NCI-H524 treated with DMSO at 0.1 percent for 48 hours (cell line): ENCODE measurements around the gene RAD50.

Experiments
- DNase-seq: peaks from one replicate; lab custom pipeline; 2025; lab: John Stamatoyannopoulos, UW

RAD50 gene

GRCh38 chr5:132662004-132662401 is 105.2 kb downstream of the RAD50 start:
- no peak for DNase-seq

DNA sequence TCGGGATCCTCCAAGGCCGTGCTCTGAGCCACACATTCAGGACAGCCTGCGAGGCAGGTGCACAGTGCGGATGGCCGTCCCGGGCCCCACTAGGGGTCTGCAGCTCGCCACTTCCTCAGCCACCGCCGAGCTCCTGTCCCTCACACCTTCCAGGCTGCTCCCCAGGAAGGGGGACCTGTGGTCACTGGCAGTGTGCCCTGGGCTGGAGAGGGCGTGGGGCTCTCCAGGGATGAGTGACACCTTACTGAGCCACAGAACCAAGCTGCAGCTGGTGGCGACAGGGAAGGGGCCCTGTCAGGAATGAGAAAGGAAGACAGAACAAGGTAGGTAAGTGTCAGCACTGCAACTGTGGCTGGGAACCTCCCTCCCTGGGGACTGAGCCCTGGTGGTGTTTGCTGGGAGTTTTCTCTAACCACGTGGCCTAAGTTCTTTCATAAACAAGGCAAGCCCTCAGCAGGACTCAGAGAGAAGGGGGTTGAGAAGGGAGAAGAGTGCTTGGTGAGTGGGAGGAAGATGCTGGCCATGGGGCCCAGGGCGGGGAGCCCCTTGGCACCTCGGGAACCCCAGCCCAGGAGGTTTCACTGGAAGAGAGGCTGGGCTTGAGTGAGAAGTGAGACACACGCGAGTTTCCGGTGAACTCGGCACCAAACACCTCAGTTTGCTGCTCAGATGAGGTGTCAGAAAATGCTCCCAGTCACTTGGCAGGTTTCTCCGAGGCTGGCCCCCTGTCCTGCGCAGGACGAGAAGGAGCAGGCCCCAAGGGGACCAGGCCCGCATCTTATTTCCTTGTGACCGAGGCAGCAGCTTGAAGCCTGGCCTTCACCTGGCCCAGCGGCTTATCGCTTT is 106.4 kb downstream of the RAD50 start:
- DNase-seq: no peak

DNA sequence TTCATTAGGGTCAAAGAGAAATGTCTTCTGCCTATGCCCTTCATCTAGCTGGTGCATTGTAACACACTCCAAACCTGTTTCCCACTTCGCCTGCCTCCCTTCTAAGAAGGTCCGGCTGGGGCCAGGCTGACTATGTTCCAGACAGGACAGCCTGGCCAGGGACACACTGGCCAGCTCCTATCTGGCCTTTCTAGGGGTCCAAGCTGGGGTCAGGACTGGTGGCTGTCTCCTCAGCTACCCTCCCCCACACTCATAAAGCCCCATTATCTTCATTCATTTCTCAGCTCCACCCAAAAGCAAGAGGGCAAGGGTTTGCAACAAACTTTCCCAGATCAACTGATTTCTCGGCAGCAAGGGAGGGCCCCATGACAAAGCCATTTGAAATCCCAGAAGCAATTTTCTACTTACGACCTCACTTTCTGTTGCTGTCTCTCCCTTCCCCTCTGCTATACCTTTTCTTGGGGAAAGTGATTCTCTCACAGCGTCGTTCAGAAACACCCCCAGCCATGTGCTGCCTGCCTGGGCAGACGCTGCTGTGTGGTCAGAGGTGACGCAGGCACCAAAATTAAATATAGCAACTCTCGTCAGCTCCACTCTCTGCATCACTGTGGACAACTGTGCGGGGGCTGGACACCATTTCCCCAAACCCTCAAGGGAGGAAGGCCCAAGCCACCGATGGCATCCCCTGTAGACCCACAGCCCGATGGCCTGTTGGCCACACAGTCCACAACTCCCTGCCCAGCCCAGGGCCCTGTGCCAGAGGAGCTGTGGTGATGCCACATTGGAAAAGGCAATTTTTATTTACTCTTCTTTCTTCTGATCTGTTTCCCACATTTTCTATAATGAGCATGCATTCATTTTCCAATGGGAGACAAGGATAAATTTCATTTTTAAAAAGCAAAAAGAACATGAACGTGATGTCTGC is 107.3 kb downstream of the RAD50 start:
- DNase-seq: no peak

DNA sequence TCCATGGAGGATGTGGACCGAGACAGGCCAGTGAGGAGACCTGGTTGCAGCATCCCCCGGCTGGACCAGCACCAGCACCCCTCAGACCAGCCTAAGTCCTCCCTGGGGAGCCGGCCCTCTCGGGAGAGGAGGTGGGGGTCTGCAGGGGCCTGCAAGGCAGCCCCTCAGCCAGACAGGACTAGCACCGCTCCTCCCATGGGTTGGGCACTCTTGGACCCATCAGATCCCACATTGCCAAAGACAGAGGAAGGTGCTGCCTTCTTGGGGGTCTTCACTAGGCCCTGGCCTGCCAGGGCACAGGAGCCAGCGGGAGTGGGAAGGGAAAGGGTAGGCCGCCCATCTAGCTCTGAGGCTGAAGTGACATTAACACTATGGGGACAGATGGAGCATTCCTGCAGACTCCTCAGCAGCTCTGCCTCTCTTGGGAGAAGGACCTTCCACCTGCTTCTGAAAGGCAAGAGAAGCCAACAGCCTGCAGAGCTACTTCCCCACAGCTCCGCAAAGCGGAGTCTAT is 108.0 kb downstream of the RAD50 start:
- no peak for DNase-seq

- DNase-seq: no peak
These were observed 108.8 kb downstream of the RAD50 start for GRCh38 chr5:132665574-132666080.

DNA sequence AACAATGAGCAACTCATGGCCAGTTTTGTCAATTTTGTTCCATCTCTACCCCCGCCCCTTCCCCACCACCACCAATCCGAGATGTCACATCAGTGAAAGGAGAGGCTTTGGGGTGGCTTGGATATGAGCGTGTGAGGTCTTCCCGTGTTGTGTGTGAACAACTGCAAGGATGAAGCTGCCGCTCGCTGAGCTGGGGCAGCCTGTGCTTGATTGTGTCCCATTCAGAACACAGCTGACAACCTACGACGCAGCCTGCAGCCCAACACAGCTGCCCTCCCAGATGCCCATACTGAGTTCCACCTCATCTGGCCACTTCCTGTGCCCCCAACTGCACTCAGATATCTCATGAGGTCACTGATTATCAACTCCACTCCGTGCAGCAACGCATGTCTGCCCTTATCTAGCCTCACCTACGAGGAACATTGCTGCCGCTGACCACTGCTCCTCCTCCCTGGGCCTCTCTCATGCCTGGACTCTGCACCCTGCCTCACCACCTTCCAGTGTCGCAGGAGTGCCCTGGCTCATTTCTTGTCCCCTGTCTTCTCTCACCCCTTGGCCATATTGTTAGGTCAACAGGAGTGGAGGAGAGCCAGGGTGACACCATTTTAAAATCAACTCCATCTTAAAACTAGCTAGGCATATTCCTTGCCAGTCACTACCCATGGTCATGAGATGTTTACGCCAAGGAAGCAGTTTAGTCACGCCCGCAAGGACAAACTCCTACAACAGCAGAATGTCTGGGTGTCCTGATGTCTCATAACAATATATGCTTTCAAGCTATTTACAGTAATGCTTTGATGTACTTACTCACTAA is 109.7 kb downstream of the RAD50 start:
- DNase-seq: no peak

DNA sequence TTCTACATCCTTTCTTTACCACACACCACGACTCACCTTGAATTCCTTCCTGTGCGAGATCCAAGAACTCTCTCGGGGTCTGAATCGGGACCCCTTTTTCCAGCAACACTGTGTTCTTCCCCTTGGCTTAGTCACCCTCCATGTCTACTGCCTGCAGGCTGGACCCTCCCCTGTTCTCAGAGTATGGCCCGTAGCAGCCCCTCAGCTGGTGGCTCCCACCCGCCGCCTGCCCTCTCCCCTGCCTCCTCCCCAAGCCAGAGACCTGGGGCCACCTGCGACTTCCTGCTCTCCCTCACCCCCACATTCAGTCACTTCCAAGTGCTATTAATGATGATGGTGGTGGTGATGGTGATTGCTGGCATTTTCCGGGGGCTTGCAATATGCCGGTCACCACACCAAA is 110.5 kb downstream of the RAD50 start:
- no peak for DNase-seq

DNA sequence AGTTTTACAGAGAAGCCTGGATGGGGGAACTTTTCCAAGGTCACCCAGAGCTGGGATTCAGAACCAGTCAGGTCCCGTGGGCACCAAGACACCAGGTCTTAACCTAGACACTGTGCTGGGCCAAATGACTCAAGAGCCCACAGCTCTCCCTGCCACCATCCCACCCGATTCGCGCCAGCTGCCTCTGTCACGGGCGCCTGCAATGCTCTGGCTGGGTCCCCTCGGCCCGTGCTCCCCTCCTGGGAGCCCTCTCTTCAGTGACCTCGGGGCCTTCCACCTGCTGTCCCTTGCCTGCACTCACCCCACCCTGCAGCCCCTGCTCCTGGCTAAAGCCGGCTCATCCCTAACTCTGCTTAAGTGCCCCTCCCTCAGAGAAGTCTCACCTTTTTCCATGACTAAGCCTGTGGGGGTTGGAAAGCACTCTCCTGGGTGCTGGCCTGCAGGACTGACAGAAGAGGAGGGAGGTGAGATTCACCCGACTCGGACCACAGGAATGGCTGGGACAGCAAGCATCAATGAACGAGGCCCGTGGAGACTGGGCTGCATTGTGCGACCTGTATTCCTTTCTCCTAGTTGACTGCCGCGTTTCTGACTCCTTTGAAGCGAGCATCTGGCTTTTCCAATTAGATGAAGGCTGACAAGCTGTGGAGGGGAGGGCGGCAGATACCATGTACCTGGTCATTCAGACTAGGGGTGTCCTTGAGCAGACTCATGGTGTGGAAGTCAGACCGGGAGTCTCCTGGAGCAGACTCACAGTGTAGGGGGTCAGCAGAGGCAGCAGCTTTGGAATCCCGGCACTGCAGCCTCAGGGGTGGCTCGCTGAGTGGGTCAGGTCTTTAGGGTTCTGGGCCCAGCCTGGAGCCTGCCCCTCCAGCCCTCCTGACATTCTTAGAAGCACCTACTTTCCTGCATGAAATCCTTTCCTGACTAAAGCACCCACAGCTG is 111.3 kb downstream of the RAD50 start:
- no peak for DNase-seq

GRCh38 chr5:132668706-132669454 is 112.1 kb downstream of the RAD50 start:
- DNase-seq: no peak

DNA sequence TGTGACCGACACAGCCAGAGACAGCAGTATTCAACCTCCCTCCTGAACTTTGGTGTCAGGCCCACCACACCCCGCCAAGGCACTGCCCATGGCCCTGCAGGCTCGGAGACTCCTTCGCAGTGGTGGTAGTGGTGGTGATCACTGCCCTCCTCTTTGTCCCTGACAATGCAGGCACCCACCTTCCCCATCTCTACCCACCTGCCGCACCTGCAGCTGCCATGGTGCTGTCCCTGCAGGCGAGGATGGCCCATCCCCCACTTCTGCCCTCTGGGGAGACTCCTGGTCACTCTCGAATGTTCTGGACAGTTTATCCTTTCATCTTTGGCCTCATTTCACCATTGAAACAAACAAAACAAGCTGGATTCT is 112.7 kb downstream of the RAD50 start:
- DNase-seq: no peak

DNA sequence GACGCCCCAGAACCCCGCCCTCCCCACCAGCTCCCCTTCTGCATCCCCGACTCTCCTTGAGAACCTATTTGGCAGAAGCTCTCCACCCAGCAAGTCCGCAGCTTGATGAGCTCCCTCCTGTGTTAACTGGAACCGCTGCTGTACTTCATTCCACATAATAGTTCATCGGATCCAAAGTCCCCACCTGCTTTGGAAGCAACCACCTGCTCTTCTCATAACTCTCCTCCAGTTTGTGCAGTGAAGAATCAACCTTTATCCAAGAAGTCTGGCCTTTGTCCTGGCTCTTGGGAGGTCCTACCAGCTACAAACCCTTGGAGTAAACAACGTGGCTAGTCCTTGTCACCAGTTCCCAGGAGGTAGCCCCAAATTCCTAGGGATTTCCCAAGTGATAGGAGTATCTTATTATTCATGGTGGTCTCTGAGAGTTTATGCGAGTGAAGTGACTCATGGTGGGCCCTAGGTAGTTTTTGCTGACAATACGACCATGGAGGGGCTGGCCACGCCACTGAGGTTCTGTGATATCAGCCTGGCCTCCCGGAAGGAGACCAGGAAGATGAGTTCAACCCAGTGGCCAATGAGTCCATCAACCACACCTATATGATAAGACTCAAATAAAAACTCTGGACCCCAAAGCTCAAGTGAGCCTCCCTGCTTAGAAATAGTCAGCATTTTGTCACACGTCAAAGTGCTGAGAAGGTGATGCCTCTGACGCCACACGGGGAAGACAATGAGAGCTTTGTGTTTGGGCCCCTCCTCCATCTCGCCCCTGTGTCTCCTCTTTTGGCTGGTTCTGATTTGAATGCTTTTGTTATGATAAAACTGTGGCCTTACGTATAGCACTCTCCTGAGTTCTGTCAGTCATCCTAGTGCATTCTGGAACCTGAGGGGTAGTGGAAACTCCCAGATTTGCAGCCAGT is 113.4 kb downstream of the RAD50 start:
- no peak for DNase-seq

DNA sequence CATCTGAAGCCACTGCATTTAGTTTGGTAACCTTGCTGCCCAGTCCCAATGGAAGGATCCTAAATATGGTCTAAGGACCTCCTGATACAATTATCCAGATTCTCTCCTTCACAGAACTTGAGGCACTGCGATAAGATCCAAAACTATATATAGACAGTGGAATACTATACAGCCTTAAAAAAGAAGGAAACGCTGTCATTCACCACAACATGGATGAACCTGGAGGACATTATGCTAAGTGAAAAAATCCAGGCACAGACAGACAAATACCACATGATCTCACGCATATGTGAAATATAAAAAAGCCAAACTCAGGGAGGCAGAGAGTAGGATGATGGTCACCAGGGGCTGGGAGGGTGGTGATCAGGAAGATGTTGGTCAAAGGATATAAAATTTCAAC is 114.2 kb downstream of the RAD50 start:
- no peak for DNase-seq

DNA sequence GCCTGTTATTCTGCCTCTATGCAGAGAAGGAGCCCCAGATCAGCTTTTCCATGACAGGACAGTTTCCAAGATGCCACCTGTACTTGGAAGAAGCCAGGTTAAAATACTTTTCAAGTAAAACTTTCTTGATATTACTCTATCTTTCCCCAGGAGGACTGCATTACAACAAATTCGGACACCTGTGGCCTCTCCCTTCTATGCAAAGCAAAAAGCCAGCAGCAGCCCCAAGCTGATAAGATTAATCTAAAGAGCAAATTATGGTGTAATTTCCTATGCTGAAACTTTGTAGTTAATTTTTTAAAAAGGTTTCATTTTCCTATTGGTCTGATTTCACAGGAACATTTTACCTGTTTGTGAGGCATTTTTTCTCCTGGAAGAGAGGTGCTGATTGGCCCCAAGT is 116.7 kb downstream of the RAD50 start:
- DNase-seq: no peak

- no peak for DNase-seq
These were observed 117.3 kb downstream of the RAD50 start, which contains the start of gene IL4 for GRCh38 chr5:132673939-132674630. Gene IL4 (plus strand): TSS chr5:132673989. CDS start chr5:132674051, 62 bp downstream.

DNA sequence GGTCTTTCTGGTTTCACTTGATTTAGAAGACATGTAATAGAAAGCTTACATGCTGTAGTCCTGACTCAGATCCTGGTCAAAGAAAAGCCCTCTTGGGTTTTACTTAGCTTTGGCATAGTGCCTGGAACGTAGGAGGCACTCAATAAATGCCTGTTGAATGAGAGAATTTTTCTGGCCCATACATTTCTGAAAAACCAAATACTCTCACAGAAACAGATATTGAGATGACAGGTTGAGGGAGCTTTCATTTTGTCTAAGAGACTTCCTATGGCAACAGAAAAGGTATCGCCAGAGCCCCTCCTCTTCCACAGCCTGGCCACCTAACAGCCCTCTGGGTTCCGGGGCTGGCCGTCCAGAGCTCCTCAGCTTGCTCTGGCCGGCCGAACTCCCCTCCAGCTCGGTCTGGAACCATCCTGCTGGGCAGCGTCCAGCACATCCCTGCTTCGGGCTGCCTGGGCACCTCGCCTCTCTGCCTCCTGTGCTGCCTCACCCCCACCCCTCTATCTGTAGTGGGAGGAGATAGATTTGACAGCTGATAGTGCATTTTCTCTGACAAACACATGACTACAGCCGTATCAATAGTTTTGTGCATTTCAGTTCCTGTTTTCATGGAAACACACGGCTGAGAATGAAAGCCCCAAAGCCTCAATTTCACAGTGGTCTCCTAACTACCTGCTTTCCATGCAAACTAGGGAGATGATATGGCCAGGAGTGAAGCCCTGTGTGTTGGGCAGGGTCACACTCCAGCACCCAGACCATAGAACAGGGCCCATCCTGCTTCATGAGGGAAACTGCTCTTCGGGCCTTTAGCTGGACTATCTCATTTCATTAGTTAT is 118.1 kb downstream of the RAD50 start:
- DNase-seq: no peak

GRCh38 chr5:132675936-132676689 is 119.3 kb downstream of the RAD50 start:
- DNase-seq: no peak
